ENCODE results near the gene PCGF3. TPM values are rescaled to one million over a fixed set of nuclear protein-coding genes. Genes with fewer than 3 reads are reported as not detected.

The PCGF3 gene
- total and polyA plus RNA-seq, 9 of the 15 experiments (the other 6 are each of a cell fraction or from before 2014, with no cell fraction given): 2.6 to 46.1 (median 20.3) TPM

GRCh38 chr4:682490-683172, 23.0 kb upstream of the PCGF3 start:
- BruUV-seq (replicated peaks): no TSS peak
- H2AFZ ChIP-seq (ENCODE audit: low read depth, low read length): no peak overlapping the region
- no peak overlapping the region for H3K27ac ChIP-seq (ENCODE audit: extremely low read depth, low read depth, low read length)
- peaks cover 21 to 94% of the 10 kb centered on the region in 2 experiments for H3K4me1 ChIP-seq (replicated peaks in 1 of 2; ENCODE audit: control insufficient read depth in 2 of 2, insufficient read depth in 2 of 2, low read length in 2 of 2)
- H3K4me2 ChIP-seq (ENCODE audit: insufficient read depth, low read length): no peak overlapping the region
- ChIA-PET CTCF (ENCODE audit: low intra/inter-chr PET ratio) (no interaction called here), POLR2A (no interaction called here)
- 0 out of 2 replicates have a peak, but pooled peaks cover 4% of the 10 kb centered on the region for H4K20me1 ChIP-seq (replicated peaks; ENCODE audit: control insufficient read depth, insufficient read depth, low read length)
- no peak overlapping the region; a peak in 1 of 4 replicates for H3K9ac ChIP-seq (ENCODE audit: insufficient read depth in 1 of 2, low read depth in 2 of 2, low read length in 2 of 2)
- no peak for FAIRE-seq
- in situ Hi-C loops (cut with MboI) (no loop called here), intact Hi-C loops (cut with micrococcal nuclease) (loop anchor here (5.0 to 10.0 kb wide), 3 partner anchors 52 to 302 kb away; partner anchors contain the start of gene IDUA)
- no peak overlapping the region for H3K4me3 ChIP-seq
- TF ChIP-seq POU5F1 (IDR thresholded peaks at IDR 0.05; ENCODE audit: borderline replicate concordance, low read depth, low read length, partially characterized antibody) (no peak), KDM5B (IDR thresholded peaks at IDR 0.05; ENCODE audit: insufficient replicate concordance, low read depth, low read length) (peak; percentile 12), ZEB2 (IDR thresholded peaks at IDR 0.05) (0 out of 2 replicates have a peak, but pooled peaks have one; percentile 26)
- no peaks in the 10 kb centered on the region for H3K9me1 ChIP-seq (ENCODE audit: control insufficient read depth, insufficient read depth, low read length)
- H3K36me3 ChIP-seq (ENCODE audit: control insufficient read depth, insufficient read depth, low read length): no peaks in the 10 kb centered on the region
- no peak for ATAC-seq
- 76% methylated on average over 22 of the region's 23 CpGs for WGBS (ENCODE audit: insufficient coverage, low coverage, missing lambda C conversion rate)
- no peak for DNase-seq (ENCODE audit: extremely low read depth in 1 of 4, low spot score in 3 of 4)
- no peaks in the 10 kb centered on the region for H3K27me3 ChIP-seq (ENCODE audit: control insufficient read depth in 2 of 2, insufficient read depth in 2 of 2, low read length in 2 of 2)
- peaks cover 2% of the 10 kb centered on the region; the same call in 2 of the 3 replicates for H3K79me2 ChIP-seq (ENCODE audit: control insufficient read depth, insufficient read depth, low read length)
- no peaks in the 10 kb centered on the region for H3K9me3 ChIP-seq (replicated peaks; ENCODE audit: control insufficient read depth, insufficient read depth, low read depth, low read length)

Data from K562 (cell line).